SK-N-SH (cell line): ENCODE results near the gene KCNK5.

Experiments
- EZH2phosphoT487 ChIP-seq: fragments of 200-600 bp; sonication (generic); IDR thresholded peaks from 2 replicates; pipeline ENCODE4 v1.6.1; 2017; ENCODE audit warnings: low read depth, mixed run types, mild to moderate bottlenecking, antibody characterized with exemption, moderate library complexity, borderline replicate concordance
- YY1 ChIP-seq: IDR thresholded peaks from 2 replicates; pipeline ENCODE4 v1.4.0; 2012; ENCODE audit warnings: low read depth, mild to moderate bottlenecking
- TF ChIP-seq, protein P1 (sequence below): IDR thresholded peaks from 2 replicates; pipeline ENCODE4 v1.6.1; 2012; ENCODE audit warnings: mild to moderate bottlenecking, low read depth, low read length, moderate library complexity

DNA sequence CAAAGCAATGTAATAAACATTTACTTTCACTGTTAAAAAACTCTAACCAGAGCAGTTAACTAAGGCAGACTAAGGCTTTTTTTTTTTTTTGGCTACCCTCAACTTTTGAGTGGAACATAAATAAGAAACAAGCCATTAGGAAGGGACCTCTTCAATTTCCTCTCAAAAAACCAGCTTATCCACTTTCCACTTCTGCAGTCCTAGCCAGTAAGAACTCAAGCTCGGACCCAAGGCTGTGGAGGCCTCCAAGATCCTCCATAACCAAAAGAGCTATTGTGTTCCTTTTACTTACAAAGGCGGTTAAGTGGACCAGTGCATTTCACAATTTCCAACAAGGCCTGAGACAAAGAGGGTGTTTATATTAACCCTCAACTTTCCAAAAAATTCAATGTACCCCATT is 5.3 kb downstream of the KCNK5 start:
- no peak for TF ChIP-seq EZH2phosphoT487
- no peak for TF ChIP-seq YY1
- TF ChIP-seq, protein P1, sequence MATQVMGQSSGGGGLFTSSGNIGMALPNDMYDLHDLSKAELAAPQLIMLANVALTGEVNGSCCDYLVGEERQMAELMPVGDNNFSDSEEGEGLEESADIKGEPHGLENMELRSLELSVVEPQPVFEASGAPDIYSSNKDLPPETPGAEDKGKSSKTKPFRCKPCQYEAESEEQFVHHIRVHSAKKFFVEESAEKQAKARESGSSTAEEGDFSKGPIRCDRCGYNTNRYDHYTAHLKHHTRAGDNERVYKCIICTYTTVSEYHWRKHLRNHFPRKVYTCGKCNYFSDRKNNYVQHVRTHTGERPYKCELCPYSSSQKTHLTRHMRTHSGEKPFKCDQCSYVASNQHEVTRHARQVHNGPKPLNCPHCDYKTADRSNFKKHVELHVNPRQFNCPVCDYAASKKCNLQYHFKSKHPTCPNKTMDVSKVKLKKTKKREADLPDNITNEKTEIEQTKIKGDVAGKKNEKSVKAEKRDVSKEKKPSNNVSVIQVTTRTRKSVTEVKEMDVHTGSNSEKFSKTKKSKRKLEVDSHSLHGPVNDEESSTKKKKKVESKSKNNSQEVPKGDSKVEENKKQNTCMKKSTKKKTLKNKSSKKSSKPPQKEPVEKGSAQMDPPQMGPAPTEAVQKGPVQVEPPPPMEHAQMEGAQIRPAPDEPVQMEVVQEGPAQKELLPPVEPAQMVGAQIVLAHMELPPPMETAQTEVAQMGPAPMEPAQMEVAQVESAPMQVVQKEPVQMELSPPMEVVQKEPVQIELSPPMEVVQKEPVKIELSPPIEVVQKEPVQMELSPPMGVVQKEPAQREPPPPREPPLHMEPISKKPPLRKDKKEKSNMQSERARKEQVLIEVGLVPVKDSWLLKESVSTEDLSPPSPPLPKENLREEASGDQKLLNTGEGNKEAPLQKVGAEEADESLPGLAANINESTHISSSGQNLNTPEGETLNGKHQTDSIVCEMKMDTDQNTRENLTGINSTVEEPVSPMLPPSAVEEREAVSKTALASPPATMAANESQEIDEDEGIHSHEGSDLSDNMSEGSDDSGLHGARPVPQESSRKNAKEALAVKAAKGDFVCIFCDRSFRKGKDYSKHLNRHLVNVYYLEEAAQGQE: no peak
